Mucosa of descending colon (tissue), 3 donors: ENCODE measurements around the gene DRC1. TPM values are rescaled to one million over a fixed set of nuclear protein-coding genes. Genes with fewer than 3 reads are reported as not detected.

ENCODE experiments used
- ATAC-seq: fragments of 200-7000 bp; cut with Tn5 transposase; one replicate; pipeline ENCODE4 v1.9.1; 2020; ENCODE audit warnings: mild to moderate bottlenecking, moderate library complexity
- DNase-seq, 3 donors: peaks; one replicate each; pipeline ENCODE4 v3.0.0-alpha.2; 2020
- H3K36me3 ChIP-seq: fragments of 200-600 bp; one replicate; pipeline ENCODE4 v1.8.0; 2021; ENCODE audit warnings: low read depth, mild to moderate bottlenecking
- H3K4me1 ChIP-seq: fragments of 200-600 bp; one replicate; pipeline ENCODE4 v1.8.0; 2021; ENCODE audit warnings: low read depth, mild to moderate bottlenecking
- H3K4me3 ChIP-seq: fragments of 200-600 bp; one replicate; pipeline ENCODE4 v1.8.0; 2021; ENCODE audit warnings: mild to moderate bottlenecking
- H3K9me3 ChIP-seq: fragments of 200-600 bp; one replicate; pipeline ENCODE4 v1.8.0; 2021; ENCODE audit warnings: mild to moderate bottlenecking
- intact Hi-C, 2 donors: fragments of 100-400 bp; cut with DNase I in 1 of 2; cut with micrococcal nuclease in 1 of 2; formaldehyde crosslinking; loops; one replicate each; pipeline versions ENCODE4 v1.11.0 to v1.11.1; 2022; cut with DNase I, micrococcal nuclease
- total RNA-seq, 3 donors: library from RNA; stranded (reverse); fragmentation: NEBNext Ultra II Directional in 2 of 3; extraction: Animal tissue kit (Norgen Biotek cat#: 25700) in 2 of 3; gene quantifications; one replicate each; pipeline versions ENCODE4 v1.2.1 to v1.2.4, GENCODE V29; 2021 to 2023
- TF ChIP-seq, protein P1 (sequence below): fragments of 200-600 bp; IDR thresholded peaks from one replicate; pipeline ENCODE4 v1.8.0; 2022; ENCODE audit warnings: antibody characterized with exemption, mild to moderate bottlenecking
- donor health status: DM: no; HTN: no; CAD: no; lungs with moderate emphysema.
- donor health status: DM: no; HTN: no; CAD: no.
- donor health status: DM: no; HTN: yes; CAD: no.

Gene DRC1
- total RNA-seq, 3 donors from 2014 or later = not detected

DNA sequence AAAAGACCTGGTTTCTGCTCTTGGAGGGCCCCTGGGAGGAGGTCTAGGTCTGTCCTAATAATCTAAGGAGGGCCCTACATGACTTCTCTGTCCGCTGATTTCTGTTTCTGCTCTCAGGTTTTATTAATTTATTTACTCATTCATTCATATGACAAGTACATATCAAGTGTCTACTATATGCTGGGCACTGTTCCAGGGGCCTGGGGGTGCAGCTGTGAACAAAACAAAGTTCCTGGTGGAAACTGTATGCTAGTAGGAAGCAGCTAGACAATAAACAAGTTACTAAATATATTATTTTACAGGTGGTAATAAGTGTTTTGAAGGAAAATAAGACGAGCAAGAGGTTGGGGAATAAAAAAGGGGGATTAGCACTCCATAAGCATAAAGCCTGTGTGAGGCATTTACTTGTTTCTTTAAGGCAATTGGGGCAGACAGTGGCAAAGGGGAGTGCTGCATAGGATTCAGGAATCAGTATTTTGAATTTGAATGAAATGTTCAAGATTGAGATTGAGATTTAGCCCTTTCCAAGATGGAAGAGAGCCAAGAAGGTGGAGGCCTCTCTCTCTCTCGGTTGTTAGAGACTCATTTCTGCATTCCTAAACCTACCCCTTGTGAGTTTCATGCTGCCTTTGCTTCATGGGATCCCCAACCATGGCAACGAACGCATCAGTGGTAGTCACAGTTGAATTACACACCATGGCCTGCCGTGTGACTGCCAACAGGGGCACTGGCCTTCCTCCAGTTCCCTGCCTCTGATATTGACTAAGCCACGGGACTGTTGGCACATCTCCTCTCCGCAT is 28.3 kb downstream of the DRC1 start:
- H3K4me3 ChIP-seq = no peak overlapping the region
- H3K9me3 ChIP-seq = no peaks in the 10 kb centered on the region
- H3K4me1 ChIP-seq = no peaks in the 10 kb centered on the region
- ATAC-seq (no peak), DNase-seq (no peak)
- H3K36me3 ChIP-seq = no peaks in the 10 kb centered on the region
- TF ChIP-seq, protein P1, sequence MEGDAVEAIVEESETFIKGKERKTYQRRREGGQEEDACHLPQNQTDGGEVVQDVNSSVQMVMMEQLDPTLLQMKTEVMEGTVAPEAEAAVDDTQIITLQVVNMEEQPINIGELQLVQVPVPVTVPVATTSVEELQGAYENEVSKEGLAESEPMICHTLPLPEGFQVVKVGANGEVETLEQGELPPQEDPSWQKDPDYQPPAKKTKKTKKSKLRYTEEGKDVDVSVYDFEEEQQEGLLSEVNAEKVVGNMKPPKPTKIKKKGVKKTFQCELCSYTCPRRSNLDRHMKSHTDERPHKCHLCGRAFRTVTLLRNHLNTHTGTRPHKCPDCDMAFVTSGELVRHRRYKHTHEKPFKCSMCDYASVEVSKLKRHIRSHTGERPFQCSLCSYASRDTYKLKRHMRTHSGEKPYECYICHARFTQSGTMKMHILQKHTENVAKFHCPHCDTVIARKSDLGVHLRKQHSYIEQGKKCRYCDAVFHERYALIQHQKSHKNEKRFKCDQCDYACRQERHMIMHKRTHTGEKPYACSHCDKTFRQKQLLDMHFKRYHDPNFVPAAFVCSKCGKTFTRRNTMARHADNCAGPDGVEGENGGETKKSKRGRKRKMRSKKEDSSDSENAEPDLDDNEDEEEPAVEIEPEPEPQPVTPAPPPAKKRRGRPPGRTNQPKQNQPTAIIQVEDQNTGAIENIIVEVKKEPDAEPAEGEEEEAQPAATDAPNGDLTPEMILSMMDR = no peak
- intact Hi-C loops = no loop called here

DNA sequence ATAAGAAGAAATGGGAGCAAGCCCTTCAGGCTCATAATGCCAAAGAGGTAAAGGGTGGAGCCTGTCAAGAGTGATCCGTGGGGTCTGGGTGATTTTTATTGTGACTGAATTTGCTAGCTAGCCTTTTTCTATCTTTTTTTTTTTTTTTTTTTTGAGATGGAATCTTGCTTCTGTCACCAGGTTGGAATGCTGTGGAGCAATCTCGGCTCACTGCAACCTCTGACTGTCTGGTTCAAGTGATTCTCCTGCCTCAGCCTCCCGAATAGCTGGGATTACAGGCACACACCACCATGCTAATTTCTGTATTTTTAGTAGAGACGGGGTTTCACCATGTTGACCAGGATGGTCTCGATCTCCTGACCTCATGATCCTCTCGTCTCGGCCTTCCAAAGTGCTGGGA is 29.1 kb downstream of the DRC1 start:
- H3K9me3 ChIP-seq = no peaks in the 10 kb centered on the region
- no peaks in the 10 kb centered on the region for H3K36me3 ChIP-seq
- TF ChIP-seq, protein P1 = no peak
- no peak overlapping the region for H3K4me3 ChIP-seq
- no peaks in the 10 kb centered on the region for H3K4me1 ChIP-seq
- no peak for DNase-seq
- intact Hi-C loops = no loop called here
- ATAC-seq = no peak

DNA sequence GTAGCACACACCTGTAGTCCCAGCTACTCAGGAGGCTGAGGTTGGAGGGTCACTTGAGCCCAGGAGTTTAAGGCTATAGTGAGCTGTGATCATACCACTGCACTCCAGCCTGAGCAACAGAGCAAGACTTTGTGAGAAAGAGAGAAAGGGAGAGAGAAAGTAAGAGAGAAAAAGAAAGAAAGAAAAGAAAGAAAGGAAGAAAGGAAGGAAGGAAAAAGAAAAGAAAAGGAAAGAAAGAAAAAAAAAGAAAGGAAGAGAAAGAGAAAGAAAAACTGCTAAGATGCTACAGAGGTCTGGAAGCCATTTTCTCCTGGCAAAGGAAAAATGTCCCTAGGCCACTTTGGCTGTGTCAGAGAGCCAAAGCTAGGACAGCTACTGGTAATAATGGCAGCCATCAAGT is 30.6 kb downstream of the DRC1 start:
- intact Hi-C loops = no loop called here
- no peak for DNase-seq
- H3K4me1 ChIP-seq = no peaks in the 10 kb centered on the region
- H3K9me3 ChIP-seq = no peaks in the 10 kb centered on the region
- no peak overlapping the region for H3K4me3 ChIP-seq
- no peaks in the 10 kb centered on the region for H3K36me3 ChIP-seq
- ATAC-seq = no peak
- TF ChIP-seq, protein P1 = no peak

DNA sequence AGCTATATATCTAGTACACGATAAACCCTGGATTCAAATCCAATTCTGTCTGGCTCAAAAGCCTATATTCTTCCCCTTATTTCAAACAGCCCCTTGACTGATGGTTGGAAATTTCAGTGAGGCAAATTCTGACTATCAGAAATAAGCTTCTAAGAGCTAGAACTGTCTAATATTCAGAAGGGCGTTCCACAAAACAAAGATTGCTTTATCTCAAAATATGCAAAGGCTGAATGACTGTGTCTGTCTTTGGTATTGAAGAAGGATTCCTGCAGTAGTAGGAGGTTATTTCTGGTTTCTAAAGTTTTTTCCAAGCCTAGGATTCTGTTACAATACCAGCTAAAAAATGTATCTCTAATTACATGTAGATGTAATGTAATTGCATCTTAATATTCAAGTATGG is 31.1 kb downstream of the DRC1 start:
- Histone ChIP-seq H3K36me3 (no peaks in the 10 kb centered on the region), H3K9me3 (no peaks in the 10 kb centered on the region), H3K4me1 (no peaks in the 10 kb centered on the region), H3K4me3 (no peak overlapping the region)
- DNase-seq = no peak
- no peak for ATAC-seq
- intact Hi-C loops = no loop called here
- TF ChIP-seq, protein P1 = no peak

DNA sequence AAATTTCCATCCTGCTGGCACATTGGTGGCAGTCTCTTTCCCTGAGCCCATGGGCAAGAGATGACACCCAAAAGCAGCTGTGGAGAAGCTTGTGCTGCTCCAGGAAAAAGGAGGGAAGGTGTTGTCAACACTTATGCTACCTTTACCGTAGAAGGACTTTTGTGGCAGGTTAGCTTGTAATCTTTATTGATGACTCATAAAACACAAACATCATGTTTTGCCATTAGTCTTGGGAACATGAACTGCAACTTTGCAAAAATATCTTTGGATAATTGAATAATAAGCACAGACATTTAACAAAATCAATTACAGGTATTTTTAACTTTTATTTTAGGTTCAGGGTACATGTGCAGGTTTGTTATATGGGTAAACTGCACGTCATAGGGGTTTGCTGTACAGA is 33.4 kb downstream of the DRC1 start:
- H3K4me3 ChIP-seq = no peak overlapping the region
- no peaks in the 10 kb centered on the region for H3K9me3 ChIP-seq
- intact Hi-C loops = no loop called here
- no peak for DNase-seq
- TF ChIP-seq, protein P1 = no peak
- H3K36me3 ChIP-seq = no peaks in the 10 kb centered on the region
- ATAC-seq = no peak
- no peaks in the 10 kb centered on the region for H3K4me1 ChIP-seq
